Measurements from ENCODE around the gene MMP12.

GRCh38 chr11:102833731-102834130 is 41.1 kb downstream of the MMP12 start:
- TF ChIP-seq POLR2A (IDR thresholded peaks at IDR 0.05; ENCODE audit: low read length) (no peak), CTCF (IDR thresholded peaks at IDR 0.05) (no peak), GATA3 (IDR thresholded peaks at IDR 0.05; ENCODE audit: borderline replicate concordance) (no peak), RFX5 (IDR thresholded peaks at IDR 0.05) (no peak), RCOR1 (IDR thresholded peaks at IDR 0.05; ENCODE audit: low read depth, low read length) (no peak), EP300 (IDR thresholded peaks at IDR 0.05) (no peak), USF2 (IDR thresholded peaks at IDR 0.05) (no peak), SMC3 (IDR thresholded peaks at IDR 0.05) (no peak), SREBF2 (IDR thresholded peaks at IDR 0.05) (no peak)

All from A549 (cell line).